WTC11 (cell line): ENCODE measurements around the gene UGCG. TPM values are rescaled to one million over a fixed set of nuclear protein-coding genes. Genes with fewer than 3 reads are reported as not detected.

Experiments
- ATAC-seq: fragments of 200-7000 bp; cut with Tn5 transposase; 2 replicates; pipeline ENCODE4 v1.10.0; 2021; ENCODE audit warnings: mild to moderate bottlenecking, moderate library complexity
- CTCF ChIA-PET: fragments of 300-600 bp; sonication (Branson Sonifier 250); formaldehyde crosslinking; loops from one replicate; lab custom pipeline; 2021; ENCODE audit warnings: antibody characterized with exemption; lab: Charles Lee
- POLR2A ChIA-PET: fragments of 350-600 bp; sonication (Branson Sonifier 250); formaldehyde crosslinking; loops from one replicate; lab custom pipeline; 2021; ENCODE audit warnings: antibody characterized with exemption; lab: Charles Lee
- DNase-seq: peaks from one replicate; pipeline ENCODE4 v3.0.0; 2021; ENCODE audit warnings: low spot score
- H3K27ac Mint-ChIP-seq: 2 replicates; pipeline ENCODE4 v1.8.0; 2021; ENCODE audit warnings: mixed read lengths
- H3K27me3 Mint-ChIP-seq: 2 replicates; pipeline ENCODE4 v1.8.0; 2021; ENCODE audit warnings: low read depth, mild to moderate bottlenecking, moderate library complexity, mixed read lengths
- H3K36me3 Mint-ChIP-seq: 2 replicates; pipeline ENCODE4 v1.8.0; 2021; ENCODE audit warnings: mixed read lengths
- H3K4me1 Mint-ChIP-seq: 2 replicates; pipeline ENCODE4 v1.8.0; 2022; ENCODE audit warnings: mixed read lengths
- H3K4me3 Mint-ChIP-seq: 2 replicates; pipeline ENCODE4 v1.8.0; 2021; ENCODE audit warnings: mild to moderate bottlenecking, moderate library complexity, mixed read lengths
- H3K9me3 Mint-ChIP-seq: 2 replicates; pipeline ENCODE4 v1.8.0; 2021; ENCODE audit warnings: mixed read lengths
- ATF1 ChIP-seq: sonication (generic); formaldehyde crosslinking; IDR thresholded peaks from 2 replicates; pipeline ENCODE4 v1.8.1; 2023; ENCODE audit warnings: mild to moderate bottlenecking, moderate library complexity, missing genetic modification reagents
- FOXP1 ChIP-seq: sonication (generic); formaldehyde crosslinking; IDR thresholded peaks from 2 replicates; pipeline ENCODE4 v1.8.0; 2022; ENCODE audit warnings: missing genetic modification reagents, mild to moderate bottlenecking, moderate library complexity, borderline replicate concordance
- GRHL2 ChIP-seq: fragments of 250-450 bp; sonication (Bioruptor Pico); IDR thresholded peaks from 2 replicates; pipeline ENCODE4 v1.8.0; 2022; ENCODE audit warnings: mild to moderate bottlenecking, moderate library complexity; ENCODE audit not compliant: insufficient replicate concordance, severe bottlenecking
- GTF2I ChIP-seq: fragments of 250-450 bp; sonication (Bioruptor Pico); conservative IDR thresholded peaks from 2 replicates; pipeline ENCODE4 v1.4.0; 2021; ENCODE audit warnings: mild to moderate bottlenecking
- MYBL2 ChIP-seq: sonication (generic); formaldehyde crosslinking; IDR thresholded peaks from 2 replicates; pipeline ENCODE4 v1.8.1; 2023; ENCODE audit warnings: mild to moderate bottlenecking, moderate library complexity, missing genetic modification reagents
- NFATC4 ChIP-seq: fragments of 250-450 bp; sonication (Bioruptor Pico); IDR thresholded peaks from 2 replicates; pipeline ENCODE4 v1.9.0; 2021; ENCODE audit warnings: mild to moderate bottlenecking
- NFYB ChIP-seq: sonication (generic); formaldehyde crosslinking; conservative IDR thresholded peaks from 2 replicates; pipeline ENCODE4 v1.8.0; 2022; ENCODE audit warnings: low read depth, missing genetic modification reagents
- OVOL2 ChIP-seq: fragments of 250-450 bp; sonication (Bioruptor Pico); IDR thresholded peaks from 2 replicates; pipeline ENCODE4 v1.9.0; 2021; ENCODE audit warnings: mild to moderate bottlenecking, borderline replicate concordance
- RELA ChIP-seq: sonication (generic); formaldehyde crosslinking; IDR thresholded peaks from 2 replicates; pipeline ENCODE4 v1.8.1; 2022; ENCODE audit warnings: missing genetic modification reagents, mild to moderate bottlenecking, borderline replicate concordance
- SMAD3 ChIP-seq: sonication (generic); formaldehyde crosslinking; IDR thresholded peaks from 2 replicates; pipeline ENCODE4 v1.8.0; 2022; ENCODE audit warnings: missing genetic modification reagents, mild to moderate bottlenecking, borderline replicate concordance
- SMAD4 ChIP-seq: sonication (generic); formaldehyde crosslinking; IDR thresholded peaks from 2 replicates; pipeline ENCODE4 v1.8.0; 2022; ENCODE audit warnings: mild to moderate bottlenecking, missing genetic modification reagents
- SOX15 ChIP-seq: fragments of 250-450 bp; sonication (Bioruptor Pico); IDR thresholded peaks from 2 replicates; pipeline ENCODE4 v1.9.0; 2021; ENCODE audit warnings: mild to moderate bottlenecking
- SP1 ChIP-seq: sonication (generic); formaldehyde crosslinking; conservative IDR thresholded peaks from 2 replicates; pipeline ENCODE4 v1.8.1; 2022; ENCODE audit warnings: missing genetic modification reagents
- TEAD1 ChIP-seq: sonication (generic); formaldehyde crosslinking; IDR thresholded peaks from 2 replicates; pipeline ENCODE4 v1.8.0; 2022; ENCODE audit warnings: mild to moderate bottlenecking, missing genetic modification reagents
- ZNF416 ChIP-seq: fragments of 250-450 bp; sonication (Bioruptor Pico); IDR thresholded peaks from 2 replicates; pipeline ENCODE4 v1.9.0; 2021; ENCODE audit warnings: mild to moderate bottlenecking, inconsistent platforms
- ZNF423 ChIP-seq: fragments of 250-450 bp; sonication (Bioruptor Pico); IDR thresholded peaks from 2 replicates; pipeline ENCODE4 v2.1.2; 2022; ENCODE audit warnings: mild to moderate bottlenecking, moderate library complexity
- total RNA-seq: library from RNA; stranded (reverse); gene quantifications from 3 replicates; pipeline ENCODE4 v1.2.3, GENCODE V29; 2021
- TF ChIP-seq, protein P1 (sequence below): sonication (generic); formaldehyde crosslinking; IDR thresholded peaks from 2 replicates; pipeline ENCODE4 v1.8.0; 2022; ENCODE audit warnings: missing genetic modification reagents
- TF ChIP-seq, protein P2 (sequence below): sonication (generic); formaldehyde crosslinking; conservative IDR thresholded peaks from 2 replicates; pipeline ENCODE4 v1.8.1; 2023; ENCODE audit warnings: mild to moderate bottlenecking, low read depth, missing genetic modification reagents, moderate library complexity
- TF ChIP-seq, protein P3 (sequence below): fragments of 250-450 bp; sonication (Bioruptor Pico); IDR thresholded peaks from 2 replicates; pipeline ENCODE4 v2.1.2; 2022; ENCODE audit warnings: mild to moderate bottlenecking, moderate library complexity
- TF ChIP-seq, protein P4 (sequence below): fragments of 250-450 bp; sonication (Bioruptor Pico); IDR thresholded peaks from 2 replicates; pipeline ENCODE4 v1.8.0; 2021; ENCODE audit warnings: mild to moderate bottlenecking

UGCG gene
- total RNA-seq, 1 experiment from 2014 or later, result 37.5 TPM

DNA sequence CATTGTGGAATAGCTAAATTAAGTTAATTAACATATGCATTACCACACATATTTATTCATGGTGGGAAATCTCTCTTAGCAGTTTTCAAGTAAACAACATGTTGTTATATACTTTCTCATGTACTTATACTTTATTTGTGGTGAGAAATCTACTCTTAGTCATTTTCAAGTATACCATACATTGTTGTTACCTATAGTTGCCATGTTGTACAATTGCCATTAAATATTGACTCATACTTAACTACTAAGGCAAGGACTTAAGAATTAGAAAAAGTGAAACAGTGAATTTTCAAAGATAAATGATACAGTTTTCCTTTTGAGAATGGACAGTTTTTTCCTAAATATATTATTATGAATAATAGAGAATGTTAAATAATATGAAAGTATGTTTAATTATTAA lies 27.7 kb downstream of the UGCG start:
- no peak for DNase-seq
- no peaks in the 10 kb centered on the region for H3K9me3 Mint-ChIP-seq
- H3K27me3 Mint-ChIP-seq, result no peaks in the 10 kb centered on the region
- TF ChIP-seq GRHL2 (CRISPR knock-in tag) (no peak), SP1 (no peak), ZNF423 (no peak), ATF1 (CRISPR knock-in tag) (no peak), NFYB (no peak), GTF2I (CRISPR knock-in tag) (no peak), TEAD1 (CRISPR knock-in tag) (no peak), NFATC4 (CRISPR knock-in tag) (no peak), FOXP1 (CRISPR knock-in tag) (no peak), SMAD4 (no peak), SMAD3 (CRISPR knock-in tag) (no peak), MYBL2 (CRISPR knock-in tag) (no peak), SOX15 (CRISPR knock-in tag) (no peak), ZNF416 (CRISPR knock-in tag) (no peak), RELA (CRISPR knock-in tag) (no peak), OVOL2 (CRISPR knock-in tag) (no peak)
- TF ChIP-seq, protein P1, sequence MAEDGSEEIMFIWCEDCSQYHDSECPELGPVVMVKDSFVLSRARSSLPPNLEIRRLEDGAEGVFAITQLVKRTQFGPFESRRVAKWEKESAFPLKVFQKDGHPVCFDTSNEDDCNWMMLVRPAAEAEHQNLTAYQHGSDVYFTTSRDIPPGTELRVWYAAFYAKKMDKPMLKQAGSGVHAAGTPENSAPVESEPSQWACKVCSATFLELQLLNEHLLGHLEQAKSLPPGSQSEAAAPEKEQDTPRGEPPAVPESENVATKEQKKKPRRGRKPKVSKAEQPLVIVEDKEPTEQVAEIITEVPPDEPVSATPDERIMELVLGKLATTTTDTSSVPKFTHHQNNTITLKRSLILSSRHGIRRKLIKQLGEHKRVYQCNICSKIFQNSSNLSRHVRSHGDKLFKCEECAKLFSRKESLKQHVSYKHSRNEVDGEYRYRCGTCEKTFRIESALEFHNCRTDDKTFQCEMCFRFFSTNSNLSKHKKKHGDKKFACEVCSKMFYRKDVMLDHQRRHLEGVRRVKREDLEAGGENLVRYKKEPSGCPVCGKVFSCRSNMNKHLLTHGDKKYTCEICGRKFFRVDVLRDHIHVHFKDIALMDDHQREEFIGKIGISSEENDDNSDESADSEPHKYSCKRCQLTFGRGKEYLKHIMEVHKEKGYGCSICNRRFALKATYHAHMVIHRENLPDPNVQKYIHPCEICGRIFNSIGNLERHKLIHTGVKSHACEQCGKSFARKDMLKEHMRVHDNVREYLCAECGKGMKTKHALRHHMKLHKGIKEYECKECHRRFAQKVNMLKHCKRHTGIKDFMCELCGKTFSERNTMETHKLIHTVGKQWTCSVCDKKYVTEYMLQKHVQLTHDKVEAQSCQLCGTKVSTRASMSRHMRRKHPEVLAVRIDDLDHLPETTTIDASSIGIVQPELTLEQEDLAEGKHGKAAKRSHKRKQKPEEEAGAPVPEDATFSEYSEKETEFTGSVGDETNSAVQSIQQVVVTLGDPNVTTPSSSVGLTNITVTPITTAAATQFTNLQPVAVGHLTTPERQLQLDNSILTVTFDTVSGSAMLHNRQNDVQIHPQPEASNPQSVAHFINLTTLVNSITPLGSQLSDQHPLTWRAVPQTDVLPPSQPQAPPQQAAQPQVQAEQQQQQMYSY (CRISPR knock-in tag), result no peak
- TF ChIP-seq, protein P2, sequence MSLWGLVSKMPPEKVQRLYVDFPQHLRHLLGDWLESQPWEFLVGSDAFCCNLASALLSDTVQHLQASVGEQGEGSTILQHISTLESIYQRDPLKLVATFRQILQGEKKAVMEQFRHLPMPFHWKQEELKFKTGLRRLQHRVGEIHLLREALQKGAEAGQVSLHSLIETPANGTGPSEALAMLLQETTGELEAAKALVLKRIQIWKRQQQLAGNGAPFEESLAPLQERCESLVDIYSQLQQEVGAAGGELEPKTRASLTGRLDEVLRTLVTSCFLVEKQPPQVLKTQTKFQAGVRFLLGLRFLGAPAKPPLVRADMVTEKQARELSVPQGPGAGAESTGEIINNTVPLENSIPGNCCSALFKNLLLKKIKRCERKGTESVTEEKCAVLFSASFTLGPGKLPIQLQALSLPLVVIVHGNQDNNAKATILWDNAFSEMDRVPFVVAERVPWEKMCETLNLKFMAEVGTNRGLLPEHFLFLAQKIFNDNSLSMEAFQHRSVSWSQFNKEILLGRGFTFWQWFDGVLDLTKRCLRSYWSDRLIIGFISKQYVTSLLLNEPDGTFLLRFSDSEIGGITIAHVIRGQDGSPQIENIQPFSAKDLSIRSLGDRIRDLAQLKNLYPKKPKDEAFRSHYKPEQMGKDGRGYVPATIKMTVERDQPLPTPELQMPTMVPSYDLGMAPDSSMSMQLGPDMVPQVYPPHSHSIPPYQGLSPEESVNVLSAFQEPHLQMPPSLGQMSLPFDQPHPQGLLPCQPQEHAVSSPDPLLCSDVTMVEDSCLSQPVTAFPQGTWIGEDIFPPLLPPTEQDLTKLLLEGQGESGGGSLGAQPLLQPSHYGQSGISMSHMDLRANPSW, result no peak
- TF ChIP-seq, protein P3, sequence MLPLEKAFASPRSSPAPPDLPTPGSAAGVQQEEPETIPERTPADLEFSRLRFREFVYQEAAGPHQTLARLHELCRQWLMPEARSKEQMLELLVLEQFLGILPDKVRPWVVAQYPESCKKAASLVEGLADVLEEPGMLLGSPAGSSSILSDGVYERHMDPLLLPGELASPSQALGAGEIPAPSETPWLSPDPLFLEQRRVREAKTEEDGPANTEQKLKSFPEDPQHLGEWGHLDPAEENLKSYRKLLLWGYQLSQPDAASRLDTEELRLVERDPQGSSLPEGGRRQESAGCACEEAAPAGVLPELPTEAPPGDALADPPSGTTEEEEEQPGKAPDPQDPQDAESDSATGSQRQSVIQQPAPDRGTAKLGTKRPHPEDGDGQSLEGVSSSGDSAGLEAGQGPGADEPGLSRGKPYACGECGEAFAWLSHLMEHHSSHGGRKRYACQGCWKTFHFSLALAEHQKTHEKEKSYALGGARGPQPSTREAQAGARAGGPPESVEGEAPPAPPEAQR (CRISPR knock-in tag), result no peak
- TF ChIP-seq, protein P4, sequence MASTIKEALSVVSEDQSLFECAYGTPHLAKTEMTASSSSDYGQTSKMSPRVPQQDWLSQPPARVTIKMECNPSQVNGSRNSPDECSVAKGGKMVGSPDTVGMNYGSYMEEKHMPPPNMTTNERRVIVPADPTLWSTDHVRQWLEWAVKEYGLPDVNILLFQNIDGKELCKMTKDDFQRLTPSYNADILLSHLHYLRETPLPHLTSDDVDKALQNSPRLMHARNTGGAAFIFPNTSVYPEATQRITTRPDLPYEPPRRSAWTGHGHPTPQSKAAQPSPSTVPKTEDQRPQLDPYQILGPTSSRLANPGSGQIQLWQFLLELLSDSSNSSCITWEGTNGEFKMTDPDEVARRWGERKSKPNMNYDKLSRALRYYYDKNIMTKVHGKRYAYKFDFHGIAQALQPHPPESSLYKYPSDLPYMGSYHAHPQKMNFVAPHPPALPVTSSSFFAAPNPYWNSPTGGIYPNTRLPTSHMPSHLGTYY (CRISPR knock-in tag), result no peak
- TF ChIP-seq, all 79 proteins: peak for 0
- H3K4me1 Mint-ChIP-seq, result no peaks in the 10 kb centered on the region
- ChIA-PET POLR2A (no interaction called here), CTCF (no interaction called here)
- ATAC-seq, result no peak
- H3K36me3 Mint-ChIP-seq, result peaks cover 14% of the 10 kb centered on the region
- H3K4me3 Mint-ChIP-seq, result no peak overlapping the region
- no peak overlapping the region for H3K27ac Mint-ChIP-seq
